HG02588 (cell line): Measurements from ENCODE around the gene HBD.

Experiments
- ATAC-seq: cut with Tn5 transposase; IDR thresholded peaks from one replicate; pipeline ENCODE4 v1.9.1; 2021; ENCODE audit warnings: mild to moderate bottlenecking, moderate library complexity; ENCODE audit not compliant: unreplicated experiment

Gene HBD

GRCh38 chr11:5196731-5197130 lies 37.6 kb downstream of the HBD start:
- no peak for ATAC-seq

GRCh38 chr11:5196067-5196466 lies 38.2 kb downstream of the HBD start:
- ATAC-seq, result no peak

GRCh38 chr11:5192738-5193137 lies 41.5 kb downstream of the HBD start:
- no peak for ATAC-seq

GRCh38 chr11:5188201-5188600 lies 46.1 kb downstream of the HBD start:
- ATAC-seq, result no peak
